Ascending aorta (tissue), 2 donors: ENCODE results near the gene MFN2. TPM values are rescaled to one million over a fixed set of nuclear protein-coding genes. Genes with fewer than 3 reads are reported as not detected.

Source experiments
- DNase-seq, 2 donors: peaks; one replicate each; pipeline ENCODE4 v3.0.0-alpha.2; 2019; ENCODE audit warnings: low spot score in 2 of 2
- H3K27ac ChIP-seq, 2 donors: fragments of 200-600 bp; sonication (generic); one replicate each; pipeline ENCODE4 v1.5.1; 2016 to 2017; ENCODE audit warnings: mild to moderate bottlenecking in 1 of 2
- H3K27me3 ChIP-seq: fragments of 200-600 bp; sonication (generic); one replicate; pipeline ENCODE4 v1.5.1; 2017
- H3K36me3 ChIP-seq, 2 donors: fragments of 200-600 bp; sonication (generic); one replicate each; pipeline ENCODE4 v1.5.1; 2016
- H3K4me1 ChIP-seq, 2 donors: fragments of 200-600 bp; sonication (generic); one replicate each; pipeline ENCODE4 v1.5.1; 2016 to 2017; ENCODE audit warnings: mild to moderate bottlenecking in 1 of 2
- H3K4me3 ChIP-seq, 2 donors: fragments of 200-600 bp; sonication (generic); one replicate each; pipeline ENCODE4 v1.5.1; 2016 to 2017; ENCODE audit warnings: mild to moderate bottlenecking in 1 of 2
- H3K9me3 ChIP-seq, 2 donors: fragments of 200-600 bp; sonication (generic); one replicate each; pipeline ENCODE4 v1.5.1; 2016
- intact Hi-C: fragments of 100-400 bp; cut with DNase I; formaldehyde crosslinking; loops from one replicate; pipeline ENCODE4 v1.15.1; 2023
- total RNA-seq: library from RNA; depleted of rRNA; stranded (reverse); fragments of >200 nt; gene quantifications from one replicate; pipeline ENCODE4 v1.1.0, GENCODE V29; 2016
- TF ChIP-seq, protein P1 (sequence below), 3 experiments: fragments of 200-600 bp in 2 of 3; fragments of 450-650 bp in 1 of 3; sonication (generic) in 2 of 3; IDR thresholded peaks; one replicate each; pipeline ENCODE4 v1.5.1; 2016 to 2019; ENCODE audit warnings: antibody characterized with exemption in 3 of 3, mild to moderate bottlenecking in 1 of 3, moderate library complexity in 1 of 3

MFN2 gene
- total RNA-seq, 1 donor from 2014 or later: 85.6 TPM

DNA sequence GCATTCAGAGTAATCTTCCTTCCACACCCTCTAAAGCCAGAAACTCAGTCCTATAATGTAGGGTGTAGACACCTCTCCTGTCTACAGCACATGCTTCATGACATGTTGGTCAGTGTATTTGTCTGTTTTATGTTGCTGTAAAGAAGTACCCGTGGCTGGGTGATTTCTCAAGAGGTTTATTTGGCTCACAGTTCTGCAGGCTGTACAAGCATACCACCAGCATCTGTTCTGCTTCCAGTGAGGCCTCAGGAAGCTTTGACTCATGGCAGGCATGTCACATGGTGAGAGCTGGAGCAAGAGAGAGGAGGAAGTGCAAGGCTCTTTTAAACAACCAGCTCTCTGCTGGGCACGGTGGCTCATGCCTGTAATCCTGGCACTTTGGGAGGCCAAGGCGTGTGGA lies 33.6 kb upstream of the MFN2 start:
- Histone ChIP-seq H3K4me3 (no peak overlapping the region), H3K4me1 (no peaks in the 10 kb centered on the region), H3K27me3 (no peaks in the 10 kb centered on the region), H3K9me3 (no peaks in the 10 kb centered on the region), H3K27ac (no peak overlapping the region), H3K36me3 (peaks cover 16 to 18% of the 10 kb centered on the region in 2 donors)
- DNase-seq: no peak
- intact Hi-C loops: no loop called here
- TF ChIP-seq, protein P1, sequence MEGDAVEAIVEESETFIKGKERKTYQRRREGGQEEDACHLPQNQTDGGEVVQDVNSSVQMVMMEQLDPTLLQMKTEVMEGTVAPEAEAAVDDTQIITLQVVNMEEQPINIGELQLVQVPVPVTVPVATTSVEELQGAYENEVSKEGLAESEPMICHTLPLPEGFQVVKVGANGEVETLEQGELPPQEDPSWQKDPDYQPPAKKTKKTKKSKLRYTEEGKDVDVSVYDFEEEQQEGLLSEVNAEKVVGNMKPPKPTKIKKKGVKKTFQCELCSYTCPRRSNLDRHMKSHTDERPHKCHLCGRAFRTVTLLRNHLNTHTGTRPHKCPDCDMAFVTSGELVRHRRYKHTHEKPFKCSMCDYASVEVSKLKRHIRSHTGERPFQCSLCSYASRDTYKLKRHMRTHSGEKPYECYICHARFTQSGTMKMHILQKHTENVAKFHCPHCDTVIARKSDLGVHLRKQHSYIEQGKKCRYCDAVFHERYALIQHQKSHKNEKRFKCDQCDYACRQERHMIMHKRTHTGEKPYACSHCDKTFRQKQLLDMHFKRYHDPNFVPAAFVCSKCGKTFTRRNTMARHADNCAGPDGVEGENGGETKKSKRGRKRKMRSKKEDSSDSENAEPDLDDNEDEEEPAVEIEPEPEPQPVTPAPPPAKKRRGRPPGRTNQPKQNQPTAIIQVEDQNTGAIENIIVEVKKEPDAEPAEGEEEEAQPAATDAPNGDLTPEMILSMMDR (IDR thresholded peaks at IDR 0.05): no peak

DNA sequence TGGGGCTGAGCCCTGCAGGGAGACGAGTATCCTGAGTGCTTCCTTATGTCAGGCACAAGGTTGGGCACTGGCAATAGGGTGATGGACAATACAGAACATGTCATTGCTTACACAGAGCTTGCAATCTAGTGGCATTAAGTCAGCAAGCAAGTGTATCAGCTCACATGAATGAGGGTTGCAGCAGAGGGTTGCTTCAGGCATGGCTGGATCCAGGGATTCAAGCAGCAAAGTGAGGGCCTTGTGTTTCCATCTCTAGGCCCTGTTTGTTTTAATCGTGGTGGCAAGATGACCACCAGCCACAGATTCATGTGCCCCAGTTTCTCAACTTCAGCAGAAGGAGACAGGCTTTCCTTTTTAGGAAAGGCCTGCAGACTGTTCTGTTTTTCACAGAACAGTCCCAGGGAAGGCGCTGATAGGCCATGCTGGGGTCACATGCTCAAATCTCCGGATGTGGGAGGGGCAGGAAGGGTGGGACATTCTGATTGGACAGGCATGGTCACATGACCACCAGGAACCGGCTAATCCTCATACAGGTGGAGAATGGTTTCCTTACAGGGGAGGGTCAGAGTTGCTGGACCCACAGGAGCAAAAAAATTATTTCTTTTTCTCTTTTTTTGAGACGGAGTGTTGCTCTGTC lies 31.3 kb upstream of the MFN2 start:
- Histone ChIP-seq H3K36me3 (peaks cover 16 to 26% of the 10 kb centered on the region in 2 donors), H3K27me3 (no peaks in the 10 kb centered on the region), H3K27ac (no peak overlapping the region), H3K4me3 (no peak overlapping the region), H3K4me1 (no peaks in the 10 kb centered on the region), H3K9me3 (no peaks in the 10 kb centered on the region)
- TF ChIP-seq, protein P1 (IDR thresholded peaks at IDR 0.05): no peak
- intact Hi-C loops: no loop called here
- DNase-seq: no peak

DNA sequence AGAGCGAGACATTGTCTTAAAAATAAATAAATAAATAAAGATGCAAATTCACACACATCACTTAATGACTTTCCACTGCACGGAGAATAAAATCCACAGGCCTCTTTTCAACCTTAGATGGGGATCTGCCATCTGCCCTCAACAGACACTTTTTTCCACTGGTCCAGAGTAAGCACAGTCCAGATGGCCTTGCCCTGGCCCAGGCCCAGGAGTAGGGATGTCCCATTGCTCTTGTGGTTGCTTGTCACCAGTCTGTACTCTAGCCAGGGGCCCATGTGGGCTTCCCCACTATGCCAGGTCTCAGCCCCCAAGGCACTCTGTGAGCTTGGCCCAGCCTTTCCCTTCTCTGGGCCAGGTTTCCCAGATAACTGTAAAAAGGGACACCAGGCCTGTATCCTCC lies 28.3 kb upstream of the MFN2 start:
- intact Hi-C loops: no loop called here
- TF ChIP-seq, protein P1 (IDR thresholded peaks at IDR 0.05): no peak
- H3K36me3 ChIP-seq: peaks cover 34 to 43% of the 10 kb centered on the region in 2 donors

DNA sequence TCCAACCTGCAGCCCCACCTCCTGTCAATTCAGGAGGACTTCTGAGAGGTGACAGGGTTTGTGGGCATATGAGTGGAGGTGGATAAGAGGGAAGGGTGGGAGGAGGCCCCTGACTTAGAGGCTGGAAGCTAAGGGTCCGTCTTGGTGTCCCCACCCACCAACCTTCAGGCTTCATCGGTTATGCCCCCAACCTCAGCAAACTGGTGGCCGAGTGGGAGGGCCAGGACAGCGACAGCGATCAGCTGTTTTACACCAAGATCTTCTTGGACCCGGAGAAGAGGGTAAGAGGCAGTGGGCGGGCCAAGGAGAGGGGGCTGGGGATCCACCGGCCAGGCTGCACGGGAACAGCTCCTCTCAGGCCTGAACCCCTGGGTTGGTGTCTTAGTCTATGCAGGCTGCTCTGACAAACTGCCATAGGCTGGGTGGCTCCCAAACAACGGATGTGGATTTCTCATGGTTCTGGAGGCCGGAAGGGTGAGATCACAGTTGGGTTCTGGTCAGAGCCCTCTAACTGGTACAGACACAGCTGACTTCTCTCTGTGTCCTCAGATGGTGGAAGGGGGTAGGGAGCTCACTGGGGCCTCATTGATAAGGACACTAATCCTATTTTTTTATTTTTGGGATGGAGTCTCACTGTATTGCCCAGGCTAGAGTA lies 27.7 kb upstream of the MFN2 start:
- Histone ChIP-seq H3K36me3 (peaks cover 40 to 48% of the 10 kb centered on the region in 2 donors), H3K27ac (no peak overlapping the region), H3K4me3 (no peak overlapping the region), H3K27me3 (no peaks in the 10 kb centered on the region), H3K4me1 (no peaks in the 10 kb centered on the region), H3K9me3 (no peaks in the 10 kb centered on the region)
- TF ChIP-seq, protein P1 (IDR thresholded peaks at IDR 0.05): no peak
- intact Hi-C loops: no loop called here
- no peak for DNase-seq

More for the DNA sequence above, 28.3 kb upstream of the MFN2 start:
- H3K4me1 ChIP-seq: no peaks in the 10 kb centered on the region
- H3K4me3 ChIP-seq: no peak overlapping the region
- H3K27me3 ChIP-seq: no peaks in the 10 kb centered on the region
- no peak overlapping the region for H3K27ac ChIP-seq
- DNase-seq: no peak
- H3K9me3 ChIP-seq: no peaks in the 10 kb centered on the region

DNA sequence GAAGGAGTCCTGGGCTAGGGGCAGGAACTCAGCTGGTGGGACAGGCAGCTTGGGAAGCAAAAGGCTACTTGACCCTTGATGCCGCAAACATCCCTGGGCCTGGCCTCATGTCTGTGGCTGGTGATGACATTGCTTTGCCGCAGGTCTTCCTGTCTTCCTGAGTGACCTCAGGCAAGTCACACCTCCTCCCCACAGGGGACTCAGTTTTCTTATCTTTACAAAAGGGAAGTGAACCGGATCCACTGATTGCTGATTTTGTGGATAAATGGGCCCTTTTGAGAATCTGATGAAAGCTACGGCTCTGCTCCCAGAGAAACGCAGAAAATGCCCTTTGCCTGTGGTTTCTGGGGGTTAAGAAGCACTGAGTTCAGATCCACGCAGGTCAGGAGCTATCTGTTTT lies 25.0 kb upstream of the MFN2 start:
- Histone ChIP-seq H3K27ac (no peak overlapping the region), H3K4me1 (no peaks in the 10 kb centered on the region), H3K27me3 (no peaks in the 10 kb centered on the region), H3K4me3 (no peak overlapping the region), H3K9me3 (no peaks in the 10 kb centered on the region), H3K36me3 (peaks cover 61 to 67% of the 10 kb centered on the region in 2 donors)
- TF ChIP-seq, protein P1 (IDR thresholded peaks at IDR 0.05): no peak
- no peak for DNase-seq
- intact Hi-C loops: no loop called here
